K562 (cell line): ENCODE data around the gene NOC4L. TPM values are rescaled to one million over a fixed set of nuclear protein-coding genes. Genes with fewer than 3 reads are reported as not detected.
A peak's percentile ranks its signal among the peaks of the same experiment; 100 is the strongest.

Source experiments
- ATAC-seq: fragments of 200-7000 bp; cut with Tn5 transposase; 3 replicates; pipeline ENCODE4 v1.9.1; 2020; ENCODE audit warnings: moderate library complexity
- BruUV-seq: library from RNA; stranded (reverse); fragments of 400-500 nt; replicated peaks from 2 replicates; lab custom pipeline; 2021; lab: Mats Ljungman, UMichigan
- CTCF ChIA-PET: fragments of 300-600 bp; formaldehyde crosslinking; extraction: SDS; loops from one replicate; lab custom pipeline; 2021; ENCODE audit warnings: low intra/inter-chr PET ratio; lab: Yijun Ruan, JAX
- POLR2A ChIA-PET: fragments of 300-600, 350-650 bp; sonication (Branson Sonifier 250); formaldehyde crosslinking; extraction: SDS; loops from one replicate; lab custom pipeline; 2021; ENCODE audit warnings: antibody characterized with exemption, inconsistent platforms; lab: Yijun Ruan, JAX
- DNase-seq, 4 experiments: peaks; one replicate each; pipeline versions ENCODE4 v3.0.0 to v3.0.0-alpha.2; 2011 to 2018; ENCODE audit warnings: low spot score in 3 of 4, mixed read lengths in 3 of 4; ENCODE audit errors: extremely low read depth in 1 of 4
- FAIRE-seq: peaks from 2 replicates; lab custom pipeline; 2011; peaks lifted over from hg19 to GRCh38; lab: Jason Lieb, UNC
- H2AFZ ChIP-seq: 2 replicates; pipeline ENCODE4 v1.6.0; 2011; ENCODE audit warnings: low read depth, low read length, control low read depth, inconsistent platforms
- H3K27ac ChIP-seq: fragments of 200-600 bp; 3 replicates; pipeline ENCODE4 v1.8.0; 2011; ENCODE audit warnings: low read depth, mild to moderate bottlenecking, control low read depth, inconsistent platforms, low read length, moderate library complexity, mixed read lengths; ENCODE audit errors: extremely low read depth
- H3K27me3 ChIP-seq, 2 experiments: fragments of 300-600 bp in 1 of 2; 2 replicates in 1 of 2; 3 replicates in 1 of 2; pipeline versions ENCODE4 v1.6.0 to v1.8.0; 2011; ENCODE audit warnings: inconsistent platforms in 2 of 2, low read length in 2 of 2, mild to moderate bottlenecking in 1 of 2, mixed read lengths in 1 of 2, moderate library complexity in 1 of 2; ENCODE audit not compliant: control insufficient read depth in 2 of 2, insufficient read depth in 2 of 2
- H3K36me3 ChIP-seq: fragments of 300-600 bp; 3 replicates; pipeline ENCODE4 v1.8.0; 2011; ENCODE audit warnings: mild to moderate bottlenecking, low read length, inconsistent platforms; ENCODE audit not compliant: control insufficient read depth, insufficient read depth
- H3K4me1 ChIP-seq, 2 experiments: fragments of 200-600 bp in 1 of 2; replicated peaks in 1 of 2; 2 replicates in 1 of 2; 3 replicates in 1 of 2; pipeline versions ENCODE4 v1.5.1 to v1.8.0; 2011; ENCODE audit warnings: inconsistent platforms in 2 of 2, low read length in 2 of 2, mild to moderate bottlenecking in 1 of 2, mixed read lengths in 1 of 2, moderate library complexity in 1 of 2; ENCODE audit not compliant: control insufficient read depth in 2 of 2, insufficient read depth in 2 of 2
- H3K4me2 ChIP-seq: 2 replicates; pipeline ENCODE4 v1.6.1; 2011; ENCODE audit warnings: low read length, control low read depth, inconsistent platforms, mixed read lengths; ENCODE audit not compliant: insufficient read depth
- H3K4me3 ChIP-seq: fragments of 200-600 bp; sonication (generic), shearing (Covaris generic); 2 replicates; pipeline ENCODE4 v1.5.1; 2016; ENCODE audit warnings: control low read depth, inconsistent platforms
- H3K79me2 ChIP-seq: fragments of 200-600 bp; 3 replicates; pipeline ENCODE4 v1.8.0; 2011; ENCODE audit warnings: low read length, inconsistent platforms; ENCODE audit not compliant: control insufficient read depth, insufficient read depth
- H3K9ac ChIP-seq, 2 experiments: 2 replicates each; pipeline versions ENCODE4 v1.6.0 to v1.6.1; 2011; ENCODE audit warnings: low read depth in 2 of 2, low read length in 2 of 2, control low read depth in 1 of 2, inconsistent platforms in 1 of 2, mild to moderate bottlenecking in 1 of 2, mixed read lengths in 1 of 2; ENCODE audit not compliant: insufficient read depth in 1 of 2
- H3K9me1 ChIP-seq: one replicate; pipeline ENCODE4 v1.6.0; 2011; ENCODE audit warnings: inconsistent platforms, mild to moderate bottlenecking, low read length, moderate library complexity; ENCODE audit not compliant: control insufficient read depth, insufficient read depth
- H3K9me3 ChIP-seq: replicated peaks from 2 replicates; pipeline ENCODE4 v1.5.1; 2011; ENCODE audit warnings: low read depth, low read length, inconsistent platforms; ENCODE audit not compliant: control insufficient read depth, insufficient read depth
- H4K20me1 ChIP-seq: replicated peaks from 2 replicates; pipeline ENCODE4 v1.6.1; 2011; ENCODE audit warnings: low read length, inconsistent platforms, mixed read lengths; ENCODE audit not compliant: control insufficient read depth, insufficient read depth
- CBFB ChIP-seq: sonication (generic); formaldehyde crosslinking; IDR thresholded peaks from 2 replicates; pipeline ENCODE4 v1.4.0; 2020; ENCODE audit warnings: mild to moderate bottlenecking, missing genetic modification reagents
- EZH2 ChIP-seq: IDR thresholded peaks from 2 replicates; pipeline ENCODE4 v1.6.1; 2012; ENCODE audit warnings: low read depth, mild to moderate bottlenecking, inconsistent platforms, low read length, borderline replicate concordance
- FOXJ3 ChIP-seq: sonication (generic); formaldehyde crosslinking; IDR thresholded peaks from 2 replicates; pipeline ENCODE4 v1.4.0; 2020; ENCODE audit warnings: mild to moderate bottlenecking, missing genetic modification reagents
- JUNB ChIP-seq: fragments of 450-650 bp; formaldehyde crosslinking; conservative IDR thresholded peaks from 2 replicates; pipeline ENCODE4 v1.4.0; 2020; ENCODE audit warnings: mild to moderate bottlenecking
- OTX1 ChIP-seq: fragments of 450-650 bp; formaldehyde crosslinking; IDR thresholded peaks from 2 replicates; pipeline ENCODE4 v1.4.0; 2022; ENCODE audit warnings: mild to moderate bottlenecking
- PURB ChIP-seq: sonication (generic); formaldehyde crosslinking; IDR thresholded peaks from 2 replicates; pipeline ENCODE4 v1.9.0; 2021; ENCODE audit warnings: low read depth, mild to moderate bottlenecking, missing genetic modification reagents
- ZNF408 ChIP-seq: fragments of 250-450 bp; sonication (Bioruptor Pico); IDR thresholded peaks from 2 replicates; pipeline ENCODE4 v1.4.0; 2020; ENCODE audit warnings: low read depth, mild to moderate bottlenecking, moderate library complexity
- WGBS: fragments of 100-300 bp; shearing (Covaris generic); methylation state at CpG from one replicate; pipeline ENCODE4 v1.1.6; 2016; ENCODE audit warnings: low coverage, mixed read lengths; ENCODE audit not compliant: insufficient coverage; ENCODE audit errors: missing lambda C conversion rate; 5-methylcytosine and 5-hydroxymethylcytosine counted together
- in situ Hi-C: fragments of 300-500 bp; cut with MboI; formaldehyde crosslinking; loops from 4 replicates; pipeline ENCODE4 v1.15.0; 2018; ENCODE audit warnings: inconsistent platforms, mixed read lengths
- intact Hi-C: fragments of 100-400 bp; cut with micrococcal nuclease; formaldehyde crosslinking; loops from 2 replicates; pipeline ENCODE4 v1.14.2; 2022
- polyA plus RNA-seq, 8 experiments: library from polyadenylated mRNA; depleted of rRNA in 4 of 8; stranded (reverse) in 5 of 8; unstranded in 3 of 8; fragments of >200 nt; fragmentation: Nextera tagmentation in 2 of 8; fragmentation: Illumina TruSeq in 1 of 8; extraction: Ambion mirVana in 2 of 8; extraction: Trizol in 1 of 8; gene quantifications; 2 replicates each; pipeline versions ENCODE4 v1.2.1 to v1.2.3, GENCODE V29; 2011 to 2014; ENCODE audit warnings: inconsistent platforms in 1 of 8, missing spikeins in 1 of 8
- total RNA-seq, 7 experiments: library from RNA; depleted of rRNA in 6 of 7; stranded (reverse); fragments of >200 nt in 6 of 7; fragmentation: Illumina TruSeq in 2 of 7; extraction: Trizol in 2 of 7; gene quantifications; 2 replicates each; pipeline versions ENCODE4 v1.2.1 to v1.2.3, GENCODE V29; 2011 to 2021; ENCODE audit warnings: low replicate concordance in 1 of 7
- TF ChIP-seq, protein P1 (sequence below): fragments of 450-650 bp; formaldehyde crosslinking; IDR thresholded peaks from 2 replicates; pipeline ENCODE4 v1.4.0; 2022; ENCODE audit warnings: missing genetic modification characterization

Gene NOC4L
- total and polyA plus RNA-seq, 9 of the 15 experiments (the other 6 are each of a cell fraction or from before 2014, with no cell fraction given): 1.3 to 77.0 (median 20.0) TPM

DNA sequence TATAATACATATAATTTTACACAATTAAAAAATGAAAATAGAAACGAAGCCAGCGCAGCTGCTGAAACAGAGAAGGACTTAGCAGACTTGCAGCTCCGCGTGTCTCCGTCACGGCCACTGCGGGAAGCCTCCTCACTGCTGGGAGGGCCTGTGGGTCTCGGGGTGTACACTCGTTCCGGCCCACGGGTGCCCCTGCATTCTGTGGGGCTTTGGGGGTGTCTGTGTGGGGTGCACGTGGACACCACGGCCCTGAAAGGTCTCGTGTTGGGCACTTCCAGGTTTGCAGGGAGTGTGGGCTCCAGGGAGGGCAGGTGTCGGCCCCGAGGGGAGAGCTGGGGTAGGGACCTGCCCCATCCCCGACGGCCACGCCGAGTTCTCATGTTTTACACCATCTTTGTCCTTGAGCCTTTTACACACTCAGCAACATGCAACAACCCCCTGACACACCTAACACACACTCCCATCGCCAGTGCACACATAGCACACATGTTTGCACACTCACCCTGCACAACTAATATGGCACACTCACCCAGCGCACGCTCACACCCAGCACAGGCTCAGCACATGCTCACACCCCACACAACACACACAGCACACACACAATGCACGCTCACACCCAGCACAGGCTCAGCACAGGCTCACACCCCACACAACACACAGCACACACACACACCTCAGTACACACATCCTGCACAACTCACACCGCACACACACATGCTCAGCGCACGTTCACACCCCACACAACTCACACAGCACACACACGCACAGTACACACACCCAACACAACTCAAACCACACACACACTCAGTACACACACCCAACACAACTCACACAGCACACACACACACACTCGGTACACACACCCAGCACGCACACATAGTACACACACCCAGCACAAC is 36.6 kb downstream of the NOC4L start:
- no peak for ATAC-seq
- TF ChIP-seq EZH2 (no peak), PURB (CRISPR knock-in tag) (no peak), FOXJ3 (CRISPR knock-in tag) (no peak), JUNB (CRISPR knock-in tag) (no peak), ZNF408 (CRISPR knock-in tag) (no peak), OTX1 (CRISPR knock-in tag) (0 out of 2 replicates have a peak, but pooled peaks have one; percentile 23), CBFB (CRISPR knock-in tag) (no peak)
- TF ChIP-seq, protein P1, sequence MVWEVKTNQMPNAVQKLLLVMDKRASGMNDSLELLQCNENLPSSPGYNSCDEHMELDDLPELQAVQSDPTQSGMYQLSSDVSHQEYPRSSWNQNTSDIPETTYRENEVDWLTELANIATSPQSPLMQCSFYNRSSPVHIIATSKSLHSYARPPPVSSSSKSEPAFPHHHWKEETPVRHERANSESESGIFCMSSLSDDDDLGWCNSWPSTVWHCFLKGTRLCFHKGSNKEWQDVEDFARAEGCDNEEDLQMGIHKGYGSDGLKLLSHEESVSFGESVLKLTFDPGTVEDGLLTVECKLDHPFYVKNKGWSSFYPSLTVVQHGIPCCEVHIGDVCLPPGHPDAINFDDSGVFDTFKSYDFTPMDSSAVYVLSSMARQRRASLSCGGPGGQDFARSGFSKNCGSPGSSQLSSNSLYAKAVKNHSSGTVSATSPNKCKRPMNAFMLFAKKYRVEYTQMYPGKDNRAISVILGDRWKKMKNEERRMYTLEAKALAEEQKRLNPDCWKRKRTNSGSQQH (CRISPR knock-in tag): 0 out of 2 replicates have a peak, but pooled peaks have one; percentile 4
- Histone ChIP-seq H3K9me3 (no peaks in the 10 kb centered on the region), H3K27me3 (peaks cover 38 to 80% of the 10 kb centered on the region in 2 experiments), H3K4me1 (peaks cover 0 to 22% of the 10 kb centered on the region in 2 experiments; a peak in 2 of 5 replicates), H3K79me2 (no peaks in the 10 kb centered on the region), H3K4me3 (no peak overlapping the region), H2AFZ (no peak overlapping the region), H4K20me1 (peaks cover 3% of the 10 kb centered on the region; the same call in 1 of the 2 replicates), H3K9ac (no peak overlapping the region), H3K36me3 (no peaks in the 10 kb centered on the region), H3K9me1 (peaks cover 4% of the 10 kb centered on the region), H3K4me2 (no peak overlapping the region), H3K27ac (no peak overlapping the region)
- intact Hi-C loops: no loop called here
- WGBS: 5% methylated on average over 25 of the region's 30 CpGs
- CTCF ChIA-PET: no interaction called here
- POLR2A ChIA-PET: no interaction called here
- in situ Hi-C loops: no loop called here
- DNase-seq: no peak
- FAIRE-seq: peak; percentile 6
- no TSS peak for BruUV-seq
